Epidermal melanocyte (primary cell): ENCODE data around the gene NAMPT.
"Not testable (repeated sequence)": the region's sequence is repeated elsewhere in the genome, so short reads cannot be mapped to it uniquely, and the experiment has no call there.

Experiments used
- DNase-seq: peaks from one replicate; pipeline ENCODE4 v3.0.0; 2011; ENCODE audit warnings: low spot score; ENCODE audit not compliant: insufficient read length

Gene NAMPT

DNA sequence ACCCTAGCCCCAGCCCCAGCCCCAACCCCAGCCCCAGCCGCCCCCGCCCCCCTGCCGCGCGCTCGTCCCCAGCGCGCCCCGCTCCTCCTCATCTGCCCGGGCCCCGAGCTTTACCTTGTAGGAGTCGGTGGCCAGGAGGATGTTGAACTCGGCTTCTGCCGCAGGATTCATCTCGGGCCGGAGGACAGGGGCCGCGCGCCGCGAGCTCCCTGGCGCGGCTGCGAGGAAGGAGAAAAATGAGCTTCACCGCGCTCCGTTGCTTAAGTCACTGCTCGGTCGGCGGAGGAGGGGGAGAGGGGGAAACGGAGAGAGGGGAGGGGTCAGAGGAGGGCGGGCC is at the start of gene NAMPT:
NAMPT (minus strand) TSS at position 270 of the 337 bp plus-strand sequence; CDS start at position 171, 99 bp downstream.
- no peak for DNase-seq

DNA sequence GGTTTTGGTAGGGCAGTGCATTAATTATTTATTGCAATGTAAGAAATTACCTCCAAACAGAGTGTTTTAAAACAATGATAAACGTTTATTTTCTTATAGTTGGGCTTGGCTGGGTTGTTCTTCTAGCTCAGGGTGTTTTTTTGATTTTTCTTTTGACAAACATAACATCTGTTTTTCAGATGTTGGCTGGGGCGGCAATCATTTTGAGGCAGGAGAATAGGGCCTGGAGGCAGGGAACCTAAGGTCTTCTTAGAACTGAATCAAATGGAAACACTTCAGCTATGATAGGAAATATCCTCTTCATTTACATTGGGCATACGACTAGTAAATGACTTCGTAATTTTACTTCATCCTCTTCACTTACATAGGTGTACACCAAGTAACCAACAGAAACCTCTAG is 47.4 kb upstream of the NAMPT start:
- no peak for DNase-seq

GRCh38 chr7:106331441-106332175 is 46.8 kb upstream of the NAMPT start:
- DNase-seq, result no peak

- DNase-seq, result no peak
Observed at GRCh38 chr7:106329971-106330733, 45.4 kb upstream of the NAMPT start.

GRCh38 chr7:106329408-106329807 is 44.6 kb upstream of the NAMPT start:
- DNase-seq, result no peak

GRCh38 chr7:106327538-106328481 is 43.0 kb upstream of the NAMPT start:
- no peak for DNase-seq

GRCh38 chr7:106326594-106327537 is 42.1 kb upstream of the NAMPT start:
- DNase-seq, result no peak

GRCh38 chr7:106324509-106324908 is 39.7 kb upstream of the NAMPT start:
- not testable (repeated sequence) for DNase-seq

GRCh38 chr7:106320254-106320770 is 35.5 kb upstream of the NAMPT start:
- not testable (repeated sequence) for DNase-seq

- no peak for DNase-seq
Observed at GRCh38 chr7:106318482-106318881, 33.7 kb upstream of the NAMPT start.

DNA sequence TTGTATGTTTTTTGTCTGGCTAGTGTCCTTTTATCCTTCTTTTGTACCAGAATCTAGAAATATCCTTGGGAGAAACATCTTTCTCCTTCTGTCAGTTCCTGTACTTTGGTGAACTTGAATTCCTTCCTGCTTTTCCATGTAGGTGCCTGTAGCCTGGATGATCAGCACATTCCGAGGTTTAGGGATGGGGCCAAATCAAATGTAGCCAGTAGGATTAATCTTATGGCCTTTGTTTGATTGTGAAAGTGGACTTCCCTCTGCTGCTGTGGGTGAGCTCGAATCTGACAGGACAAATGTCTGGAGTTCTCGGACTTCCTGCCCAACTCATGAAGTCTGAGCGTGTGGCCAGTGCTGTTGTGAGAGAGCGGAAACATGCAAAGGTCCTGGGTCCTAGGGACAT is 33.2 kb upstream of the NAMPT start:
- no peak for DNase-seq

DNA sequence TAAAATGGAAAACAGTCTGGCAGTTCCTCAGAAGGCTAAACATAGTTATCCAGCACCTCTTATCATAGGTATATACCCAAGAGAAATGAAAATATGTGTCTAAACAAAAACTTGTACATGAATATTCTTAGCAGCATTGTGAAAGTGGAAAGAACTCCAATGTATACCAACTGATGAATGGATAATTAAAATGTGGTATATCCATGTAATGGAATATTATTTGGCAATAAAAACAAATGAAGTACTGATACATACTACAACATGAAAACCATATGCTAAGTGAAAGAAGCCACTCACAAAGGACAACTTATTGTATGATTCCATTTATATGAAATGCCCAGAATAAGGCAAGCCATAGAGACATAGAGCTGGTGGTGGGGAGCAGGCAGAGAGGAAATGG is 32.2 kb upstream of the NAMPT start:
- no peak for DNase-seq

DNA sequence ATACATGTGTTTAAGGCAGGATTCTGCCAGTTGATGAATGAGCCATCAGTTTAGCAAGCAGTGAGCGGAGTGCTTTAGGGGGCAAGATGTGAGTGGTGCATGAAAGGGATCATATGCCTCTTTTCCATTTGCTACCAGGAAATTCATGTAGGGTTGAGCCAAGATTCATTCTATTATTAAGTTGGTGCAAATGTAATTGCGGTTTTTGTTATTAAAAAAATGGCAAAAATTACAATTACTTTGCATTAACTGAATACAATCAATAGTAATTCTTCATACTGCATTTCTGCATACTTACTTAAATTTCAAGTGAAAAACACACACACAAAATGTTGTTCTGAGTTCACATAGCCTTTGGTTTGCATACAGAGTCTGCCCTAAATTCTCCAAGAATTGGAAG is 30.1 kb upstream of the NAMPT start:
- no peak for DNase-seq

DNA sequence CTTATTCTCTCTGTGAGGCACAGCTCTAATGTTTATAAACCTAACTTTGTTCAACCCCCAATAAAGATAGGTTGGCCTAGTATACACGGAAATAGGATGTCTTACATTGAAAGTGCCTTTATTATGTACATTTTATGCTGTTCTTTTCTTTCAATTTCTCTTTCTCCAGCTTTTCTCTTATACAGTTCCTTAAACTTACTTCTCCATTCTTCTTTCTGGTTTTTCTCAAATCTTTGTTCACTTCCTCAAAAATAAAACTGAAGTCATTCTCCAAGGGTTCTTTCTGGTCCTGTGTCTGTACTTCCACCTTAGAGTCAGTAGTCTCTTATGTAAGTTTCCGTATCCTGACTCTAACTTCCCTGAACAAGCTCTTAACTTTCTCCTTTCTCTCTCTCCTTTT is 29.2 kb upstream of the NAMPT start:
- DNase-seq, result no peak

DNA sequence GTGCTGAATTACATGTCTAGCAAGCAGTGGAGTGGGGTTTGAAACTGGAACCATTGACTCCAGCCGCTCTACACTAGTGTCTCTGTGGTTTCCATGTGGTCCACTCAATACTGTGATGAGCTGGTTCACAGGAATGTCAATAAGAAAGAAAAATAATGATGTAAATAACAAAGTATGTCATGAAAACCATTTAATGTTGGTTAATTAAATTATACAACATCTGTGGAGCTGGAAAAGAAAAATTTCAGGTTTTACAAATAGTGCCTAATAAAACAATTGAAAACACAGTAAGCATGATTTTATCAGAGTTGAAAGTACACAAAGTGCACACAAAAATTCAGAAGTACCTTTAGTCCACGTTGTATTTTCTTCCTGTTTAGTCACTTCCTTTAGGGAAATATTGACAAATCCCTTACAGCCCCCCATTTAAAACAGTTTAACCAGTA is 28.7 kb upstream of the NAMPT start:
- no peak for DNase-seq

- no peak for DNase-seq
Observed at GRCh38 chr7:106312906-106313305, 28.1 kb upstream of the NAMPT start.

DNA sequence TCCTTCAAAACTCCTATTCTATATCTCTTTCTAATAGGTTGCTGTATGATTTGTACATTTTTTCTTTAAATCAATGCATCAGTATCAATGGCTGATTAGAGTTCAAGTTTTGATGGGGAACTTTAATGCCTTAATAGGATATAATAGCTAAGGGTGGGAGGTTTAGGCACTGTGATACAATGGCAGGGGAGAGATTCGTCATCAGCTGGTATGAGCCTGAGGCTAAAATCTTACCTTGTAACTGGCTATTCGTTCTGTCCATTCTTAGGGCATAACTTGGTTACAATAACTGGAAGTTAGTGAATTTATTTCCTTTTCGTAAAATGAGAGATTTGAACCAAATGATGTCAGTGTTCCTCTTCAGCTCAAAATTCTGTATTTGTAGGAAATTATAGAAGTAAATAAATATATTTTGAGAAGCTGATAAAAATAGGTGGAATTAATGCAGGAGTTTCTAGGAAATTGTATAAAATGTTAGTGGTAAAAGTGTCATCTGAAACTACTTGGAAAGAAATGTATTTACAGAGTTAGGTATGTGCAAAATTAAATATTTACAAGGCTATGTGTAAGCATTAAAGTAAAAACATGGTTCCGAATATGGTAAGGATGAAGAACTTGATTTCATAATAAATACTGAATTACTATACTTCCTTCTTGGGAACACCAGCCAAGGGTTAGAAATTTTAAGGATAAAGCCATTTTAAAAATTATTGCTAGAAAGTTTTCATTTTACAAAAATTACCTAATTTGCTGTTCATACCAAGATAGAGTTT is 27.5 kb upstream of the NAMPT start:
- no peak for DNase-seq

DNA sequence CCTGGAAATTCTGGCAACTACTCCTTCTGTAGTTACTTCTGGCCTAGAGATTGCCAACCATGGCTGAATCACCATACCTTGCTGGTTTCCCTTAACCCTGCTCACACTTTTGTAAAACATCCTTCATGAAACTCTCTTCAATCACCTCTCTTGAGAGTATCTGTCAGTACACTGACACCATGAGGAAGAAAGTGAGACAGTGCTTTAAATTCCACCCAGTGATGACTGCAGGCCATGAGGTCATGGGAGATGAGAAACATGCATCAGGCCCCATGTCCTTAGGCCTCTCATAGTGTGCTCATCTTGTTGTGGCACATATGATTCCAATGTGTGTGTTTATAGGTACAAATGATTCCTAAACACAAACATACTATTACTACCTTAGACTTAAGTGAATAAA is 24.6 kb upstream of the NAMPT start:
- DNase-seq, result no peak

DNA sequence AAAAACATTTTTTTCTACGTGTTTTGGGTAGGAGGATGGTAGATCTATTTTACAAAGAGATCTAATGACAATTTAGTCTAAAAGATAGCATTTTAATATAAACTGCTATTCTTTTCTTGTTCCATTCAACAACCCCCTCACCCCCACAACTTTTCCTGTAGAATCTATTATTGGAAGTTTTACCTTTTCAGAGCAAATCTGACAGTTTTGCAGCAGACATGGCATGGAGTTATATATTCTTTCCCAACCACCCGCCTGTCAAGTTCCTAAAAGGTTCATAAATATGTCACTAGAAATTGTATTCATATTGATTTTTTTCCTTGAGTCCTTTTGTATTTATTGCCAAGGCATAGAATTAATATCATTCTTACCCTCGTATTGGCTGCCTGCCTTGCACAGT is 21.5 kb upstream of the NAMPT start:
- no peak for DNase-seq

DNA sequence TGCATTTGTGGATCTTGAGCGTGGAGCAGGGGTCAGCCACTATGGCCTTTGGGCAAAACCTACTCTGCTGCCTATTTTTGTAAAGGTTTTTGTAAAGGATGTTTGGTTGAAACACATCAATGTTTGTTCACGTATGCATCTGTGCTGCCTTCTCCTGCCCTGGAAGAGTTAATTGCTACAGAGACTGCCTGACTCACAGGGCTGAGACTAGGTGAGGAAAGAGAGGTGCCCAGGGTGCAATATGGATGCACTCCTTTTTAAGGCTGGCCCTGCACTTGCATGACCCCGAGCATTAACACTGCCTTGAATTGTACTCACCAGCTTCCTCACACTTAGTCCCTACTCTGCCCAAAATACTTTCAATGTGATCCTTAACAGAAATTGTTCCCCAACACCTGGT is 20.9 kb upstream of the NAMPT start:
- DNase-seq, result no peak
